Endothelial cell (in vitro differentiated cells): ENCODE measurements around the gene QPCT. TPM values are rescaled to one million over a fixed set of nuclear protein-coding genes. Genes with fewer than 3 reads are reported as not detected.
"Not testable (repeated sequence)": the region's sequence is repeated elsewhere in the genome, so short reads cannot be mapped to it uniquely, and the experiment has no call there.

ENCODE experiments used
- DNase-seq: peaks from one replicate; pipeline ENCODE4 v3.0.0; 2021; ENCODE audit warnings: low spot score
- H3K27ac Mint-ChIP-seq: one replicate; pipeline ENCODE4 v1.8.0; 2021; ENCODE audit warnings: mixed read lengths, inconsistent platforms; ENCODE audit not compliant: unreplicated experiment
- H3K27me3 Mint-ChIP-seq: one replicate; pipeline ENCODE4 v1.8.0; 2021; ENCODE audit warnings: mild to moderate bottlenecking, moderate library complexity, mixed read lengths, inconsistent platforms; ENCODE audit not compliant: unreplicated experiment
- H3K36me3 Mint-ChIP-seq: one replicate; pipeline ENCODE4 v1.8.0; 2021; ENCODE audit warnings: mild to moderate bottlenecking, low read depth, mixed read lengths, inconsistent platforms; ENCODE audit not compliant: unreplicated experiment
- H3K4me1 Mint-ChIP-seq: one replicate; pipeline ENCODE4 v1.8.0; 2021; ENCODE audit warnings: mild to moderate bottlenecking, mixed read lengths, inconsistent platforms; ENCODE audit not compliant: unreplicated experiment
- H3K4me3 Mint-ChIP-seq: one replicate; pipeline ENCODE4 v1.8.0; 2021; ENCODE audit warnings: mild to moderate bottlenecking, mixed read lengths, inconsistent platforms; ENCODE audit not compliant: unreplicated experiment
- H3K9me3 Mint-ChIP-seq: one replicate; pipeline ENCODE4 v1.8.0; 2021; ENCODE audit warnings: mixed read lengths, inconsistent platforms; ENCODE audit not compliant: unreplicated experiment
- CTCF ChIP-seq: fragments of 200-600 bp; sonication (generic); IDR thresholded peaks from one replicate; pipeline ENCODE4 v1.5.0; 2021; ENCODE audit warnings: antibody characterized with exemption; ENCODE audit not compliant: unreplicated experiment
- total RNA-seq: library from RNA; stranded (reverse); fragmentation: NEBNext Ultra II Directional; extraction: Animal tissue kit (Norgen Biotek cat#: 25700); gene quantifications from one replicate; pipeline ENCODE4 v1.2.1, GENCODE V29; 2021; ENCODE audit not compliant: unreplicated experiment

QPCT gene
- total RNA-seq, 1 donor from 2014 or later: 50.6 TPM

- TF ChIP-seq CTCF: no peak
- Mint-ChIP-seq H3K4me3 (no peak overlapping the region), H3K4me1 (no peaks in the 10 kb centered on the region), H3K27me3 (no peaks in the 10 kb centered on the region), H3K36me3 (no peaks in the 10 kb centered on the region), H3K9me3 (no peaks in the 10 kb centered on the region), H3K27ac (no peak overlapping the region)
- no peak for DNase-seq
Observed at GRCh38 chr2:37400041-37400440, 55.6 kb downstream of the QPCT start.

GRCh38 chr2:37402636-37403035 lies 58.2 kb downstream of the QPCT start:
- DNase-seq: no peak
- H3K9me3 Mint-ChIP-seq: no peaks in the 10 kb centered on the region
- H3K4me1 Mint-ChIP-seq: no peaks in the 10 kb centered on the region
- no peak overlapping the region for H3K27ac Mint-ChIP-seq
- H3K27me3 Mint-ChIP-seq: no peaks in the 10 kb centered on the region
- no peaks in the 10 kb centered on the region for H3K36me3 Mint-ChIP-seq
- TF ChIP-seq CTCF: no peak
- H3K4me3 Mint-ChIP-seq: no peak overlapping the region

GRCh38 chr2:37405781-37406180 lies 61.4 kb downstream of the QPCT start:
- Mint-ChIP-seq H3K9me3 (no peaks in the 10 kb centered on the region), H3K27me3 (no peaks in the 10 kb centered on the region), H3K4me3 (no peak overlapping the region), H3K36me3 (no peaks in the 10 kb centered on the region), H3K4me1 (no peaks in the 10 kb centered on the region), H3K27ac (no peak overlapping the region)
- no peak for DNase-seq
- no peak for TF ChIP-seq CTCF

- TF ChIP-seq CTCF: no peak
- no peak for DNase-seq
- Mint-ChIP-seq H3K36me3 (no peaks in the 10 kb centered on the region), H3K27me3 (peaks cover 5% of the 10 kb centered on the region), H3K4me3 (no peak overlapping the region), H3K9me3 (no peaks in the 10 kb centered on the region), H3K4me1 (peaks cover 13% of the 10 kb centered on the region), H3K27ac (no peak overlapping the region)
Observed at GRCh38 chr2:37412231-37412630, 67.8 kb downstream of the QPCT start.

GRCh38 chr2:37413911-37414469 lies 69.6 kb downstream of the QPCT start:
- H3K27me3 Mint-ChIP-seq, H3K4me3 Mint-ChIP-seq, H3K36me3 Mint-ChIP-seq, DNase-seq, H3K9me3 Mint-ChIP-seq, H3K27ac Mint-ChIP-seq: not testable (repeated sequence)
- peaks cover 13% of the 10 kb centered on the region for H3K4me1 Mint-ChIP-seq
